Measurements from ENCODE around the gene ATP7B. TPM values are rescaled to one million over a fixed set of nuclear protein-coding genes. Genes with fewer than 3 reads are reported as not detected.

Gene ATP7B
- total RNA-seq, 1 donor from 2014 or later = 12.3 TPM

GRCh38 chr13:51922771-51923480 is 88.3 kb downstream of the ATP7B start:
- no peaks in the 10 kb centered on the region for H4K20me1 ChIP-seq (ENCODE audit: insufficient read depth, low read length)
- peaks cover 8% of the 10 kb centered on the region for H3K27me3 Mint-ChIP-seq (ENCODE audit: low read depth, unreplicated experiment)
- H3K9me3 Mint-ChIP-seq (ENCODE audit: unreplicated experiment) = no peaks in the 10 kb centered on the region
- no peaks in the 10 kb centered on the region for H3K9me3 ChIP-seq (ENCODE audit: insufficient read depth, low read depth, low read length)
- no peaks in the 10 kb centered on the region for H3K79me2 ChIP-seq (ENCODE audit: insufficient read depth, low read length)
- H3K4me2 ChIP-seq (ENCODE audit: low read length) = no peak overlapping the region
- H3K27ac Mint-ChIP-seq (ENCODE audit: unreplicated experiment) = no peak overlapping the region
- TF ChIP-seq CTCF (IDR thresholded peaks at IDR 0.05; ENCODE audit: insufficient read depth, low read depth, low read length) (no peak), EZH2 (IDR thresholded peaks at IDR 0.05; ENCODE audit: insufficient read depth, low read length) (no peak)
- no peak overlapping the region for H3K27ac ChIP-seq (ENCODE audit: low read depth, low read length)
- FAIRE-seq = no peak
- peaks cover 3% of the 10 kb centered on the region for H3K27me3 ChIP-seq (ENCODE audit: insufficient read depth, low read length)
- no peak for DNase-seq (ENCODE audit: low read depth)
- no peaks in the 10 kb centered on the region for H3K36me3 ChIP-seq (ENCODE audit: insufficient read depth, low read length)
- H2AFZ ChIP-seq (ENCODE audit: low read depth, low read length) = no peak overlapping the region
- H3K4me1 Mint-ChIP-seq (ENCODE audit: low read depth, unreplicated experiment) = no peaks in the 10 kb centered on the region
- H3K4me1 ChIP-seq (ENCODE audit: insufficient read depth, low read length) = no peaks in the 10 kb centered on the region
- H3K4me3 ChIP-seq (ENCODE audit: insufficient read depth, low read depth, low read length) = no peak overlapping the region
- H3K9ac ChIP-seq (ENCODE audit: low read length) = no peak overlapping the region
- H3K4me3 Mint-ChIP-seq (ENCODE audit: unreplicated experiment) = no peak overlapping the region
- H3K36me3 Mint-ChIP-seq (ENCODE audit: low read depth, unreplicated experiment) = peaks cover 3% of the 10 kb centered on the region

- TF ChIP-seq EZH2 (IDR thresholded peaks at IDR 0.05; ENCODE audit: insufficient read depth, low read length) (no peak), CTCF (IDR thresholded peaks at IDR 0.05; ENCODE audit: insufficient read depth, low read depth, low read length) (no peak)
- Mint-ChIP-seq H3K27me3 (ENCODE audit: low read depth, unreplicated experiment) (peaks cover 9% of the 10 kb centered on the region), H3K4me3 (ENCODE audit: unreplicated experiment) (no peak overlapping the region), H3K27ac (ENCODE audit: unreplicated experiment) (no peak overlapping the region), H3K36me3 (ENCODE audit: low read depth, unreplicated experiment) (no peaks in the 10 kb centered on the region), H3K4me1 (ENCODE audit: low read depth, unreplicated experiment) (no peaks in the 10 kb centered on the region), H3K9me3 (ENCODE audit: unreplicated experiment) (no peaks in the 10 kb centered on the region)
- no peaks in the 10 kb centered on the region for H3K36me3 ChIP-seq (ENCODE audit: insufficient read depth, low read length)
- no peaks in the 10 kb centered on the region for H3K9me3 ChIP-seq (ENCODE audit: insufficient read depth, low read depth, low read length)
- no peak overlapping the region for H3K27ac ChIP-seq (ENCODE audit: low read depth, low read length)
- FAIRE-seq (no peak), DNase-seq (ENCODE audit: low read depth) (no peak)
- no peaks in the 10 kb centered on the region for H3K79me2 ChIP-seq (ENCODE audit: insufficient read depth, low read length)
- no peak overlapping the region for H3K4me2 ChIP-seq (ENCODE audit: low read length)
- H3K9ac ChIP-seq (ENCODE audit: low read length) = no peak overlapping the region
- H2AFZ ChIP-seq (ENCODE audit: low read depth, low read length) = no peak overlapping the region
- H4K20me1 ChIP-seq (ENCODE audit: insufficient read depth, low read length) = no peaks in the 10 kb centered on the region
- H3K4me3 ChIP-seq (ENCODE audit: insufficient read depth, low read depth, low read length) = no peak overlapping the region
- H3K4me1 ChIP-seq (ENCODE audit: insufficient read depth, low read length) = no peaks in the 10 kb centered on the region
- peaks cover 3% of the 10 kb centered on the region for H3K27me3 ChIP-seq (ENCODE audit: insufficient read depth, low read length)
These were observed 89.2 kb downstream of the ATP7B start for GRCh38 chr13:51921790-51922740.

Measured in astrocyte (in vitro differentiated cells and primary cell).